ENCODE measurements around the gene KLHL22.
A peak's percentile ranks its signal among the peaks of the same experiment; 100 is the strongest.
"Not testable (repeated sequence)": the region's sequence is repeated elsewhere in the genome, so short reads cannot be mapped to it uniquely, and the experiment has no call there.

KLHL22 gene

DNA sequence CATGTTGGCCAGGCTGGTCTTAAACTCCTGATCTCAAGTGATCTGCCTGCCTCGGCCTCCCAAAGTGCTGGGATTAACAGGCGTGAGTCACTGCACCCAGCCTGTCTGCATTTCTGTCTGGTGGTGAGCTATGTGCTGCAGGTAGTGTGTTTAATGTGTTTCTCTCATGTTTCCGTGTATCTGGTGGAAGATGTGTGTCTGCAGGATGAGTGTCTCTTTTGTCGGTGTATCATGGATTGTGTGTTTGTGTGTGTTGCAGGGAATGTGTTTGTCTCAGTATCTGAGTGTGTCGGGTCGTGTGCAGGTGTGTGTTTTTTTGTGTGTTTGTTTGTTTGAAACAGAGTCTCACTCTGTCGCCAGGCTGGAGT lies 74.1 kb downstream of the KLHL22 start:
- Mint-ChIP-seq H3K4me3 (no peak overlapping the region), H3K4me1 (peaks cover 10% of the 10 kb centered on the region), H3K9me3 (no peaks in the 10 kb centered on the region), H3K27me3 (ENCODE audit: low read depth, poor library complexity) (peaks cover 8% of the 10 kb centered on the region), H3K36me3 (ENCODE audit: low read depth) (no peaks in the 10 kb centered on the region), H3K27ac (no peak overlapping the region)
- no peak for DNase-seq
- TF ChIP-seq, protein P1, sequence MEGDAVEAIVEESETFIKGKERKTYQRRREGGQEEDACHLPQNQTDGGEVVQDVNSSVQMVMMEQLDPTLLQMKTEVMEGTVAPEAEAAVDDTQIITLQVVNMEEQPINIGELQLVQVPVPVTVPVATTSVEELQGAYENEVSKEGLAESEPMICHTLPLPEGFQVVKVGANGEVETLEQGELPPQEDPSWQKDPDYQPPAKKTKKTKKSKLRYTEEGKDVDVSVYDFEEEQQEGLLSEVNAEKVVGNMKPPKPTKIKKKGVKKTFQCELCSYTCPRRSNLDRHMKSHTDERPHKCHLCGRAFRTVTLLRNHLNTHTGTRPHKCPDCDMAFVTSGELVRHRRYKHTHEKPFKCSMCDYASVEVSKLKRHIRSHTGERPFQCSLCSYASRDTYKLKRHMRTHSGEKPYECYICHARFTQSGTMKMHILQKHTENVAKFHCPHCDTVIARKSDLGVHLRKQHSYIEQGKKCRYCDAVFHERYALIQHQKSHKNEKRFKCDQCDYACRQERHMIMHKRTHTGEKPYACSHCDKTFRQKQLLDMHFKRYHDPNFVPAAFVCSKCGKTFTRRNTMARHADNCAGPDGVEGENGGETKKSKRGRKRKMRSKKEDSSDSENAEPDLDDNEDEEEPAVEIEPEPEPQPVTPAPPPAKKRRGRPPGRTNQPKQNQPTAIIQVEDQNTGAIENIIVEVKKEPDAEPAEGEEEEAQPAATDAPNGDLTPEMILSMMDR (IDR thresholded peaks at IDR 0.05): no peak

DNA sequence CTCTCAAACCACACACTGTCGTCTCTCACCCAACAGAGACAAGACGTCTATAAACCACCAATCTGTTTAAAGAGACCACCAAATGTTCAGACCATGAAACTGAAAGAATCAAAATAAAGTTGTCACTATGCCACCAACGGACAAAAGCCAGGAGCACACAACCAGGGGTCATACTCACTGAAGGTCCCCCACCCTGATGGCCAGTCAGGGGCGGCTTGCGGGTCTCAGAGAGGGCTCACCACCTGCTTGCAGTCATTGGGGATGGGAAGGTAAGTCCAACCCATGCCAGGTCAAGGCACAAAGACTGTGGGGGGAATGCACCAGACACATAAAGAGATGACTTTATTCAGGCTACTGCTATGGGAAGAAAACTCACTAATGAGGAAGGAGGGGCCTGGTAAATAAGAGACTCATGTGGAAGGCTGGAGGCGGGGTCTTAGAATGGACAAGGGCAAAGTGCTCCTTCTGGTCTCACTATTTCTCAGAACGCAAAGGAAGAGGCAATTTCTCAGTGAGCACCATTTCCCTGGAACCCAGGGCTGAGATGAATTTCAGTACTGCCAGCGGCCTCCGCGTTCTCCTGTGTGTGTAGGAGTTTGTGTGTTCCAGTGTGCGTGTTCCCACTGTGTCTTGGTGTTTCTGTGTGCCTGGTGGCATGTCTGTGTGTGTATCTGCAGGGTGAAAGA lies 75.3 kb downstream of the KLHL22 start:
- Mint-ChIP-seq H3K9me3 (no peaks in the 10 kb centered on the region), H3K36me3 (ENCODE audit: low read depth) (no peaks in the 10 kb centered on the region), H3K4me3 (no peak overlapping the region), H3K27me3 (ENCODE audit: low read depth, poor library complexity) (peaks cover 13% of the 10 kb centered on the region), H3K27ac (no peak overlapping the region), H3K4me1 (peaks cover 10% of the 10 kb centered on the region)
- no peak for DNase-seq
- TF ChIP-seq, protein P1 (IDR thresholded peaks at IDR 0.05): no peak

DNA sequence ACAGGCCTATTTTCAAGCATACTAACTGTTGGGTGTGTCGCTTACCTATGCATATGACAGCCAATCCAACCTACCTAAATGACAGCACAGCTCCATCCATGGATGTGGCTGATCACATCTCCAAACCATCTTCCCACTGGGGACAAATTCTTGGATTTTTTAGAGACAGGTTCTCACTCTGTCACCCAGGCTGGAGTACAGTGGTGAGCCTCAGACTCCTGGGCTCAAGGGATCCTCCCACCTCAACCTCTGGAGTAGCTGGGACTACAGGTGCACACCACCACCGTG lies 76.0 kb downstream of the KLHL22 start:
- DNase-seq: no peak
- TF ChIP-seq, protein P1 (IDR thresholded peaks at IDR 0.05): no peak
- H3K27ac Mint-ChIP-seq: no peak overlapping the region
- peaks cover 13% of the 10 kb centered on the region for H3K27me3 Mint-ChIP-seq (ENCODE audit: low read depth, poor library complexity)
- H3K9me3 Mint-ChIP-seq: no peaks in the 10 kb centered on the region
- H3K4me3 Mint-ChIP-seq: no peak overlapping the region
- H3K36me3 Mint-ChIP-seq (ENCODE audit: low read depth): no peaks in the 10 kb centered on the region
- H3K4me1 Mint-ChIP-seq: peaks cover 10% of the 10 kb centered on the region

DNA sequence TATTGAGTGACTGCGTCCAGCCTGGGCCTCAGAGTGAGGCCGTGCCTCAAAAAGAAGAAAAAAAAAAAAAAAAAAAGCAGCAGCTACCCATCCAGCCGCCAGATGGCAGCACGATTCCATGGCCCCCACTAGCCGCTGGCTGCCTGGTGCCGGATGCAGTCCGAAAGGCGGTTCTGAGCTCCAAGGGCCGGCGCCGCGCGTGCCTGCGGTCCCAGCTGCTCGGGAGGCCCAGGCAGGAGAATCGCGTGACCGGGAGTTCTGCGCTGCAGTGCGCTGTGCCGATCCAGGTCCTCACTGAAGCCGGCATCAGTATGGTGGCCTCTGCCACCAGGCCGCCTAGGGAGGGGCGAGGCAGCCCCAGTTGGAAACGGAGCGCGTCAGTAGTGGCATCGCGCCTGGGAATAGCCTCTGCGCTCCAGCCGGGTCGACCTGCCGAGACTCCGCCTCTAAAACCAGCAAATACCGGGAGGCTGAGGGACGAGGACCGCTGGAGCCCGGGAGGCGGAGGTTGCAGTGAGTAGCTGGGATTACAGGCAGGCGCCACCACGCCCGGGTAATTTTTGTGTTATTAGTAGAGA lies 77.3 kb downstream of the KLHL22 start:
- TF ChIP-seq, protein P1 (IDR thresholded peaks at IDR 0.05): peak; percentile 87
- Mint-ChIP-seq H3K9me3 (no peaks in the 10 kb centered on the region), H3K27ac (no peak overlapping the region), H3K4me3 (peak overlapping the region; percentile 71), H3K4me1 (peaks cover 8% of the 10 kb centered on the region), H3K36me3 (ENCODE audit: low read depth) (no peaks in the 10 kb centered on the region), H3K27me3 (ENCODE audit: low read depth, poor library complexity) (peaks cover 13% of the 10 kb centered on the region)
- DNase-seq: peak; percentile 83

DNA sequence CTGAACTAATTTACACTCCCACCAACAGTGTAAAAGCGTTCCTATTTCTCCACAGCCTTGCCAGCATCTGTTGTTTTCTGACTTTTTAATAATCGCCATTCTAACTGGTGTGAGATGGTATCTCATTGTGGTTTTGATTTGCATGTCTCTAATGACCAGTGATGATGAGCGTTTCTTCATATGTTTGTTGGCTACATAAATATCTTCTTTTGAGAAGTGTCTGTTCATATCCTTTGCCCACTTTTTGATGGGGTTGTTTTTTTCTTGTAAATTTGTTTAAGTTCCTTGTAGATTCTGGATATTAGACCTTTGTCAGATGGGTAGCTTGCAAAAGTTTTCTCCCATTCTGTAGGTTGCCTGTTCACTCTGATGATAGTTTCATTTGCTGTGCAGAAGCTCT lies 79.9 kb downstream of the KLHL22 start:
- DNase-seq; H3K27ac Mint-ChIP-seq; H3K36me3 Mint-ChIP-seq (ENCODE audit: low read depth); H3K4me3 Mint-ChIP-seq; H3K9me3 Mint-ChIP-seq: not testable (repeated sequence)
- H3K27me3 Mint-ChIP-seq (ENCODE audit: low read depth, poor library complexity): peaks cover 13% of the 10 kb centered on the region
- peaks cover 23% of the 10 kb centered on the region for H3K4me1 Mint-ChIP-seq

DNA sequence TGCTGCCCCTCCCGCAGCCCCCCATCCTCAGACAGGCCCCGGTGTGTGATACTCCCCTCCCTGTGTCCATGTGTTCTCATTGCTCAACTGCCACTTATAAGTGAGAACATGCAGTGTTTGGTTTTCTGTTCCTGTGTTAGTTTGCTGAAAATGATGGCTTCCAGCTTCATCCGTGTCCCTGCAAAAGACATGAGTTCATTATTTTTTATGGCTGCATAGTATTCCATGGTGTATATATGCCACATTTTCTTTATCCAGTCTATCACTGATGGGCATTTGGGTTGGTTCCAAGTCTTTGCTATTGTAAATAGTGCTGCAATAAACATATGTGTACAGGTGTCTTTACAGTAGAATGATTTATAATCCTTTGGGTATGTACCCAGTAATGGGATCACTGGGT lies 80.4 kb downstream of the KLHL22 start:
- DNase-seq; H3K27ac Mint-ChIP-seq; H3K4me3 Mint-ChIP-seq; H3K36me3 Mint-ChIP-seq (ENCODE audit: low read depth); H3K9me3 Mint-ChIP-seq: not testable (repeated sequence)
- H3K4me1 Mint-ChIP-seq: peaks cover 28% of the 10 kb centered on the region
- H3K27me3 Mint-ChIP-seq (ENCODE audit: low read depth, poor library complexity): peaks cover 13% of the 10 kb centered on the region

DNA sequence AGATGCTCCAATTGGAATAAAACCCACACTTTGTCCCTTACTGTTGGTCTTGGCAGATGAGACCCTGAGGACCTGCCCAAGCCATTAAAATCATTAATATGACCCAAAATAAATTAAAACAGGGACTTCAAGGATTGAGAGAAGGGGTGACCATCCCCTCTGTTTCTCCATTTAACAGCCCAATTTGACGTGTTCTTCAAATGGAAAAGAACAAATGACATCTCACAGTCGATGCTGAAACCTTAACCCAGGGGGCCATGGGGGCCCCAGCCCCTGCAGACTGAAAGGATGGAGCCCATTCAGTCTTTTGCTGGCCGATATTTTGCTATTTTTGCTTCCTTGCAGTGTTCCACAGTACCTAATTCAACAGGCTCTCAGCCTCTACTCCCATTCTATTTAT lies 81.1 kb downstream of the KLHL22 start:
- Mint-ChIP-seq H3K4me3 (no peak overlapping the region), H3K4me1 (peaks cover 30% of the 10 kb centered on the region), H3K27ac (no peak overlapping the region), H3K9me3 (no peaks in the 10 kb centered on the region), H3K27me3 (ENCODE audit: low read depth, poor library complexity) (peaks cover 13% of the 10 kb centered on the region), H3K36me3 (ENCODE audit: low read depth) (peaks cover 7% of the 10 kb centered on the region)
- no peak for DNase-seq
- TF ChIP-seq, protein P1 (IDR thresholded peaks at IDR 0.05): no peak
